Gastrocnemius medialis (tissue), 4 donors: Measurements from ENCODE around the gene SFSWAP. TPM values are rescaled to one million over a fixed set of nuclear protein-coding genes. Genes with fewer than 3 reads are reported as not detected.

ENCODE experiments used
- ATAC-seq, 2 donors: fragments of 150-250 bp; one replicate each; pipeline ENCODE4 v1.9.1; 2016
- DNase-seq, 2 donors: peaks; one replicate each; pipeline ENCODE4 v3.0.0-alpha.2; 2019
- H3K27ac ChIP-seq, 4 donors: fragments of 200-600 bp; sonication (generic); 1 replicate in 1 of 4; 2 replicates in 3 of 4; pipeline ENCODE4 v1.5.1; 2016 to 2018; ENCODE audit warnings: mild to moderate bottlenecking in 2 of 4, moderate library complexity in 1 of 4
- H3K27me3 ChIP-seq, 3 donors: fragments of 200-600 bp; sonication (generic) in 2 of 3; 1 replicate in 1 of 3; 2 replicates in 2 of 3; pipeline versions ENCODE4 v1.5.1 to v1.6.0; 2016 to 2019; ENCODE audit warnings: mild to moderate bottlenecking in 1 of 3, moderate library complexity in 1 of 3
- H3K36me3 ChIP-seq, 2 donors: fragments of 200-600 bp; sonication (generic) in 1 of 2; one replicate each; pipeline ENCODE4 v1.5.1; 2017 to 2018
- H3K4me1 ChIP-seq, 2 donors: fragments of 200-600 bp; sonication (generic) in 1 of 2; one replicate each; pipeline ENCODE4 v1.5.1; 2016 to 2017; ENCODE audit warnings: mild to moderate bottlenecking in 2 of 2
- H3K4me3 ChIP-seq, 4 donors: fragments of 200-600 bp; sonication (generic) in 3 of 4; 1 replicate in 1 of 4; 2 replicates in 3 of 4; pipeline ENCODE4 v1.5.1; 2016 to 2019; ENCODE audit warnings: mild to moderate bottlenecking in 2 of 4
- H3K9me3 ChIP-seq, 3 donors: fragments of 200-600 bp; sonication (generic) in 2 of 3; 1 replicate in 1 of 3; 2 replicates in 2 of 3; pipeline ENCODE4 v1.5.1; 2016 to 2019
- POLR2A ChIP-seq, 2 donors: fragments of 450-650 bp; IDR thresholded peaks; one replicate each; pipeline ENCODE4 v1.6.1; 2017; ENCODE audit warnings: antibody characterized with exemption in 2 of 2, mild to moderate bottlenecking in 2 of 2, moderate library complexity in 2 of 2
- in situ Hi-C, 4 donors: fragments of 200-750 bp; cut with MboI; loops; one replicate each; pipeline versions ENCODE4 v1.15.0 to v1.8.0; 2017; ENCODE audit warnings: low sequenced_read_pairs in 4 of 4
- intact Hi-C: fragments of 100-400 bp; cut with DNase I; formaldehyde crosslinking; loops from one replicate; pipeline ENCODE4 v1.15.1; 2023; ENCODE audit warnings: low total_unique reads
- total RNA-seq, 4 donors: library from RNA; depleted of rRNA; stranded (reverse); fragments of >200 nt; gene quantifications; one replicate each; pipeline versions ENCODE4 v1.1.0 to v1.2.3, GENCODE V29; 2016
- TF ChIP-seq, protein P1 (sequence below), 5 experiments: fragments of 450-650 bp in 3 of 5; fragments of 200-600 bp in 2 of 5; sonication (generic) in 2 of 5; IDR thresholded peaks in 4 of 5; conservative IDR thresholded peaks in 1 of 5; 1 replicate in 4 of 5; 2 replicates in 1 of 5; pipeline ENCODE4 v1.5.1; 2016 to 2019; ENCODE audit warnings: antibody characterized with exemption in 5 of 5, mild to moderate bottlenecking in 3 of 5, moderate library complexity in 3 of 5

The SFSWAP gene
- total RNA-seq, 4 donors from 2014 or later: 18.0 to 29.7 (median 25.4) TPM

DNA sequence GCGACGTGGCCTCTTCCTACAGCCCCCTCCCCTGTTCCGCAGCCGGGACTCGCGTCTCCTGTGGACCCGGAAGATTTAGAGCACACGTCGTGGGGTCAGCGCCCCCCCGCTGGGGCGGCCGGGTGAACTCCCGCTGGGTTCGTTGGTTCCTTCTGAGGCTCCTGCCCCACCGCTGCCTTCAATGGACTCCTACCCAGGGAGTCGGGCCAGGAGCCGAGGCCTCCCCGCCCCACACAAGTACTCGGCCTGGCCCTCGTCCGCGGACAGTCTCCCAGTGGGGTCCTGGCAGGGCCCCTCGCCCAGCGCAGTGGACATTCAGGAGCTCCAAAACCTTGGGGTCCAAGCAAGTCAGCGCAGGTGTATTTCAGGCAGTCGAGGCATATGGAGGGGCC lies 118.5 kb downstream of the SFSWAP start:
- ATAC-seq (no peak), DNase-seq (no peak)
- intact Hi-C loops (no loop called here), in situ Hi-C loops (loop anchor here in 1 of 4 donors (25.0 kb wide), 1 partner anchor 217 kb away; no protein-coding TSS in a partner anchor)
- TF ChIP-seq, protein P1, sequence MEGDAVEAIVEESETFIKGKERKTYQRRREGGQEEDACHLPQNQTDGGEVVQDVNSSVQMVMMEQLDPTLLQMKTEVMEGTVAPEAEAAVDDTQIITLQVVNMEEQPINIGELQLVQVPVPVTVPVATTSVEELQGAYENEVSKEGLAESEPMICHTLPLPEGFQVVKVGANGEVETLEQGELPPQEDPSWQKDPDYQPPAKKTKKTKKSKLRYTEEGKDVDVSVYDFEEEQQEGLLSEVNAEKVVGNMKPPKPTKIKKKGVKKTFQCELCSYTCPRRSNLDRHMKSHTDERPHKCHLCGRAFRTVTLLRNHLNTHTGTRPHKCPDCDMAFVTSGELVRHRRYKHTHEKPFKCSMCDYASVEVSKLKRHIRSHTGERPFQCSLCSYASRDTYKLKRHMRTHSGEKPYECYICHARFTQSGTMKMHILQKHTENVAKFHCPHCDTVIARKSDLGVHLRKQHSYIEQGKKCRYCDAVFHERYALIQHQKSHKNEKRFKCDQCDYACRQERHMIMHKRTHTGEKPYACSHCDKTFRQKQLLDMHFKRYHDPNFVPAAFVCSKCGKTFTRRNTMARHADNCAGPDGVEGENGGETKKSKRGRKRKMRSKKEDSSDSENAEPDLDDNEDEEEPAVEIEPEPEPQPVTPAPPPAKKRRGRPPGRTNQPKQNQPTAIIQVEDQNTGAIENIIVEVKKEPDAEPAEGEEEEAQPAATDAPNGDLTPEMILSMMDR (IDR thresholded peaks at IDR 0.05 in 4 of 5, conservative IDR thresholded peaks at IDR 0.05 in 1 of 5): no peak
- no peak for TF ChIP-seq POLR2A (IDR thresholded peaks at IDR 0.05)
- peaks cover 49 to 67% (median 65%) of the 10 kb centered on the region in 3 donors for H3K27me3 ChIP-seq
- H3K9me3 ChIP-seq: no peaks in the 10 kb centered on the region
- H3K4me1 ChIP-seq: peaks cover 11 to 33% of the 10 kb centered on the region in 2 donors
- H3K4me3 ChIP-seq: peak overlapping the region; percentile 50 to 54 (median 52)
- no peak overlapping the region for H3K27ac ChIP-seq
- no peaks in the 10 kb centered on the region for H3K36me3 ChIP-seq

DNA sequence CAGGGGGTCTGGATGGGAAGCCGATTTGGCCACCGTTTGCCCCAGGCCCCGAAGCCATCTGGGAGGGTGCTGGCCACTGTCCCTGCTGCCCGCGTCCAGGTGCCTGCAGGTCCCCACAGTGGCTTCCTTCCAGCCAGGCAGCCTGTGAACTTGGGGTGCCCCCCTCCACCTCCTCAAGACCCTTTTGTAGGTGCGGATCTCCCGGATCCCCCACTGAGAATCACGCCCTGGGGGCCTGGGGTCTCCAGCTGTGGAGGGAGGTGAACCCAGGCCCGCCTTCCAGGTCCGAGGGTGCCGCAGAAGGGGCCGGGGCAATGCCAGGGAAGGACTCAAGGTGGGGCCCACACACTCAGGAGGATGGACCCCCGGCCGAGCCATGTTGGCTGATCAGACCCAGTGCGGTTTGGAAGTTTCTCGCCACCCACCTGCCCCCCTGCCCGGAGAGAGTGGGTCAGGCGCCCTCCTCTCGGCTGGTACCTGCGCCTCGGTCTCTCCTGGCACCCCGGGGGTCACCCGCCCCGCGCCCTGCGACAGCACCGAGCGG lies 119.0 kb downstream of the SFSWAP start:
- H3K36me3 ChIP-seq: no peaks in the 10 kb centered on the region
- TF ChIP-seq POLR2A (IDR thresholded peaks at IDR 0.05): no peak
- TF ChIP-seq, protein P1 (IDR thresholded peaks at IDR 0.05 in 4 of 5, conservative IDR thresholded peaks at IDR 0.05 in 1 of 5): no peak
- in situ Hi-C loops (loop anchor here in 1 of 4 donors (25.0 kb wide), 1 partner anchor 218 kb away; no protein-coding TSS in a partner anchor), intact Hi-C loops (loop anchor here (5.0 to 10.0 kb wide), 3 partner anchors 117 to 725 kb away; partner anchors contain the start of gene EP400)
- peaks cover 11 to 33% of the 10 kb centered on the region in 2 donors for H3K4me1 ChIP-seq
- DNase-seq: no peak
- ATAC-seq: no peak
- peak overlapping the region in 1 of 4 donors; percentile 52 for H3K27ac ChIP-seq
- H3K9me3 ChIP-seq: no peaks in the 10 kb centered on the region
- H3K27me3 ChIP-seq: peaks cover 54 to 72% (median 70%) of the 10 kb centered on the region in 3 donors
- H3K4me3 ChIP-seq: peak overlapping the region; percentile 50 to 54 (median 52)

DNA sequence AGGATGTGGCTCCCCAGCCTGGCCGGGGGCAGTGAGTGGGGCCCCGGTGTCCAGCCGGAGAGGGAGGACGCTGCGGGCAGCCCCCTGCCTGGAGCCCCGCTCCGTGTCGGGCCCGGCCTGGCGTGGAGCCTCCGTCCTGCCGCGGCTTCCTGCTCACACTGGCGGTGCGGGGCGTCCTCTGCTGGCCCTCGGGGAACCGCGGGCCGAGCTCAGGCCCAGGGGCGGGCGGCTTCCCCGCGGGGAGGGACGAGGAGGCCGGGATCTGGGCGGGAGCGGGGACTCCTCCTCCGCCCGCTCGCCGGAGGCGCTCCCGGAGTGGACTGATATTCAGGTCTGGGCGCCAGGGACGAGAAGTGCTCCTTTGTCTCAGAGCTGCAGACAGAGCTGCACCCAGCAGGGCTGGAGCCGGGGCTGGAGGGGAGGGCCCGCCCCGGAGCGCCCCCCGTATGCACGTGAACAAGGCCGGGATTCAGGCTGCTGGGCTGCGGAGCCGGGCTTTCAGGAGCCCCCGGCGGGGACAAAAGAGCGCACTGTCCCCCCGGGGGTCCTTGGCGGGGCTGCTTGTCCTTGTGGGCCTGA lies 119.5 kb downstream of the SFSWAP start:
- peak overlapping the region; percentile 50 to 54 (median 52) for H3K4me3 ChIP-seq
- peaks cover 59 to 78% (median 75%) of the 10 kb centered on the region in 3 donors for H3K27me3 ChIP-seq
- TF ChIP-seq POLR2A (IDR thresholded peaks at IDR 0.05): peak in 1 of 2 donors; percentile 21
- TF ChIP-seq, protein P1 (IDR thresholded peaks at IDR 0.05 in 4 of 5, conservative IDR thresholded peaks at IDR 0.05 in 1 of 5): peak; percentile 28 to 61 (median 51)
- in situ Hi-C loops: loop anchor here in 1 of 4 donors (25.0 kb wide), 1 partner anchor 218 kb away; no protein-coding TSS in a partner anchor
- peak overlapping the region in 3 of 4 donors; percentile 49 to 55 (median 52) for H3K27ac ChIP-seq
- DNase-seq (peak; percentile 42 to 61), ATAC-seq (peak; percentile 46 to 65)
- H3K9me3 ChIP-seq: no peaks in the 10 kb centered on the region
- no peaks in the 10 kb centered on the region for H3K36me3 ChIP-seq
- peaks cover 11 to 33% of the 10 kb centered on the region in 2 donors for H3K4me1 ChIP-seq
- intact Hi-C loops: loop anchor here (5.0 to 10.0 kb wide), 3 partner anchors 117 to 726 kb away; partner anchors contain the start of gene EP400

DNA sequence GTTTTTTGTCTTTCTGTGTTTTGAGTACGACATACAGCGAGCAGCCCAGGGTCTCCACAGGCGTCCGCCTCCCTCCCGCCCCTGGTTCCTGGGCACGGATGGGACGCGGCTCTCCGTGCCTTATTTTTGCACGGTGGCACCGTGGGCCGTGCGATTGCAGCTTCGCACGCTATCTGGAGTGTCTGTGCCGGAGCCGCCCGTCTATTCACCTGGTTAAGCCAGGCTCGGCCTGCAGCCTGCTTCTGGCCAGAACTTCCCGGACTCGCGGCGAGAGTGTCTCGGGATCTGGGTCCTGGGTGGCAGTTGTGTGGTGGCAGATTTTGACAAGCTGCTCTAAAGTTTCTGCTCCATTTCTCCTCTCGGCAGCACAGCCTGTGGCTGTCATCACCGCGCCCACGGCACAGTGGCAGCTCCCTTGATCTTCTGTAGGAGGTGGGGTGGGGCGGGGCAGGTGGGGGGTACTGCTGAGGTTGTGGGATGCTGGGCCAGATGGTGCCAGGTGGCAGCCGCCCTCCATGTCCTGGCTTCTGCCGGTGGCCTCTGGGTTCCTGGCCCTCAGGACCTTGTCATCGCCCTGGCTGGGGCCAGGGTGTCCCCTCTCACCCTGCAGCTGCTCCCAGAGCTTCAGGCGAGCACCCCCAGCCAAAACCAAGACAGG lies 120.2 kb downstream of the SFSWAP start:
- no peak for TF ChIP-seq POLR2A (IDR thresholded peaks at IDR 0.05)
- TF ChIP-seq, protein P1 (IDR thresholded peaks at IDR 0.05 in 4 of 5, conservative IDR thresholded peaks at IDR 0.05 in 1 of 5): no peak
- no peaks in the 10 kb centered on the region for H3K36me3 ChIP-seq
- in situ Hi-C loops: loop anchor here in 1 of 4 donors (25.0 kb wide), 1 partner anchor 219 kb away; no protein-coding TSS in a partner anchor
- H3K4me3 ChIP-seq: peak overlapping the region; percentile 50 to 54 (median 52)
- H3K4me1 ChIP-seq: peaks cover 11 to 33% of the 10 kb centered on the region in 2 donors
- no peak for ATAC-seq
- H3K27me3 ChIP-seq: peaks cover 61 to 78% (median 76%) of the 10 kb centered on the region in 3 donors
- no peak for DNase-seq
- intact Hi-C loops: loop anchor here (5.0 to 10.0 kb wide), 3 partner anchors 116 to 726 kb away; partner anchors contain the start of gene EP400
- no peaks in the 10 kb centered on the region for H3K9me3 ChIP-seq
- H3K27ac ChIP-seq: peak overlapping the region; percentile 23 to 55 (median 44)
